GM21526 (cell line): ENCODE data around the gene ARHGAP30.
"Not testable (repeated sequence)": the region's sequence is repeated elsewhere in the genome, so short reads cannot be mapped to it uniquely, and the experiment has no call there.

Source experiments
- ATAC-seq: cut with Tn5 transposase; IDR thresholded peaks from one replicate; pipeline ENCODE4 v1.9.1; 2021; ENCODE audit warnings: moderate library complexity; ENCODE audit not compliant: unreplicated experiment, low FRiP score

The ARHGAP30 gene

GRCh38 chr1:161069731-161070270 lies at the start of gene ARHGAP30:
ARHGAP30 (minus strand) TSS chr1:161069891; CDS start chr1:161069624, 267 bp downstream.
- ATAC-seq, result peak; percentile 76

GRCh38 chr1:161117759-161118581 lies 48.3 kb upstream of the ARHGAP30 start, which contains the start of the genes NIT1 and PFDN2:
NIT1 (plus strand) TSS chr1:161118105; CDS start chr1:161118177, 72 bp downstream.
PFDN2 (minus strand) TSS chr1:161118037; CDS start chr1:161118026, 11 bp downstream.
- ATAC-seq, result peak; percentile 67

- ATAC-seq, result not testable (repeated sequence)
Observed at GRCh38 chr1:161115961-161116360, 46.3 kb upstream of the ARHGAP30 start.

- no peak for ATAC-seq
Observed at GRCh38 chr1:161115132-161115711, 45.5 kb upstream of the ARHGAP30 start.

- ATAC-seq, result no peak
Observed at GRCh38 chr1:161114556-161114955, 44.9 kb upstream of the ARHGAP30 start.

- ATAC-seq, result no peak
Observed at GRCh38 chr1:161113915-161114314, 44.2 kb upstream of the ARHGAP30 start.

GRCh38 chr1:161111527-161111926 lies 41.8 kb upstream of the ARHGAP30 start:
- no peak for ATAC-seq

- ATAC-seq, result no peak
Observed at GRCh38 chr1:161111117-161111516, 41.4 kb upstream of the ARHGAP30 start.

GRCh38 chr1:161106431-161106830 lies 36.7 kb upstream of the ARHGAP30 start:
- ATAC-seq, result no peak

- no peak for ATAC-seq
Observed at GRCh38 chr1:161100556-161100955, 30.9 kb upstream of the ARHGAP30 start.

- ATAC-seq, result no peak
Observed at GRCh38 chr1:161099090-161099802, 29.6 kb upstream of the ARHGAP30 start.

- ATAC-seq, result peak; percentile 64
Observed at GRCh38 chr1:161098210-161099068, 28.7 kb upstream of the ARHGAP30 start, which contains the start of gene KLHDC9. KLHDC9 (plus strand) TSS chr1:161098361; CDS start chr1:161098536, 175 bp downstream.

GRCh38 chr1:161096530-161096929 lies 26.8 kb upstream of the ARHGAP30 start:
- no peak for ATAC-seq

- ATAC-seq, result no peak
Observed at GRCh38 chr1:161096015-161096414, 26.3 kb upstream of the ARHGAP30 start.

- ATAC-seq, result no peak
Observed at GRCh38 chr1:161095230-161095629, 25.5 kb upstream of the ARHGAP30 start.

GRCh38 chr1:161094481-161094880 lies 24.8 kb upstream of the ARHGAP30 start:
- ATAC-seq, result no peak

- ATAC-seq, result no peak
Observed at GRCh38 chr1:161092621-161093028, 22.9 kb upstream of the ARHGAP30 start.

GRCh38 chr1:161091796-161092507 lies 22.3 kb upstream of the ARHGAP30 start:
- no peak for ATAC-seq

- ATAC-seq, result no peak
Observed at GRCh38 chr1:161091093-161091492, 21.4 kb upstream of the ARHGAP30 start.
